Measurements from ENCODE around the gene RAB31.

RAB31 gene

GRCh38 chr18:9714266-9715087 lies 6.4 kb downstream of the RAB31 start:
- no peak for DNase-seq

- no peak for DNase-seq
These were observed 6.9 kb downstream of the RAB31 start for GRCh38 chr18:9715088-9715343.

GRCh38 chr18:9715978-9716774 lies 8.1 kb downstream of the RAB31 start:
- no peak for DNase-seq

GRCh38 chr18:9716780-9717563 lies 8.9 kb downstream of the RAB31 start:
- no peak for DNase-seq

- no peak for DNase-seq
These were observed 11.4 kb downstream of the RAB31 start for GRCh38 chr18:9719421-9719981.

- no peak for DNase-seq
These were observed 12.2 kb downstream of the RAB31 start for GRCh38 chr18:9720327-9720726.

GRCh38 chr18:9721893-9722550 lies 13.9 kb downstream of the RAB31 start:
- no peak for DNase-seq

- DNase-seq: no peak
These were observed 14.6 kb downstream of the RAB31 start for GRCh38 chr18:9722691-9723090.

GRCh38 chr18:9724797-9725585 lies 16.9 kb downstream of the RAB31 start:
- DNase-seq: no peak

- DNase-seq: no peak
These were observed 18.1 kb downstream of the RAB31 start for GRCh38 chr18:9726175-9726574.

GRCh38 chr18:9726936-9727335 lies 18.8 kb downstream of the RAB31 start:
- DNase-seq: no peak

- DNase-seq: no peak
These were observed 22.7 kb downstream of the RAB31 start for GRCh38 chr18:9730786-9731185.

GRCh38 chr18:9731380-9731779 lies 23.3 kb downstream of the RAB31 start:
- no peak for DNase-seq

GRCh38 chr18:9732031-9732430 lies 23.9 kb downstream of the RAB31 start:
- no peak for DNase-seq

GRCh38 chr18:9734189-9734588 lies 26.1 kb downstream of the RAB31 start:
- DNase-seq: no peak

- no peak for DNase-seq
These were observed 27.1 kb downstream of the RAB31 start for GRCh38 chr18:9735238-9735637.

- DNase-seq: no peak
These were observed 27.8 kb downstream of the RAB31 start for GRCh38 chr18:9735879-9736278.

- DNase-seq: no peak
These were observed 28.3 kb downstream of the RAB31 start for GRCh38 chr18:9736286-9736835.

GRCh38 chr18:9737006-9737405 lies 28.9 kb downstream of the RAB31 start:
- no peak for DNase-seq

GRCh38 chr18:9737472-9738121 lies 29.5 kb downstream of the RAB31 start:
- no peak for DNase-seq
